NCI-H1105 treated with DMSO at 0.1 percent for 48 hours (cell line): ENCODE results near the gene GRIP1.

Experiments
- DNase-seq: peaks from one replicate; lab custom pipeline; 2025; lab: John Stamatoyannopoulos, UW

The GRIP1 gene

DNA sequence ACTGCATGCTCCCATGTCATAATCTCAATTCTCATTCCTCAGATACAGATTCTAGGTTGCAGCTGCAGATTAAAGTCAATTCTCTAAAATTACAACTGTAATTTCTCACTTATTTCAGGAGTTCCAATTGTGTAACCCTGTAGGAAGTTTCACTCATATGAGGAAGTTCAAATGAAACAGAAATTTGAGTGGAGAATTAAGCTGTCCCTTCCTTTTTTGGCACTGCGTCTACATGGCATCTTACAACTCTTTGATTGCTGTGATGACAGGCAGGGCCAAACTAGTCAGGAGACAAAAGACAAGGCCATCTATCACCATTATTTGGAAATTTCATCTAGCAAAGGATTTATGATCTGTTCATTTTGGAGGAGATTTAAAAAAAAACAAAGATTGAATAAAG is 13.3 kb upstream of the GRIP1 start:
- DNase-seq, result no peak

GRCh38 chr12:66688846-66689439 is 10.1 kb upstream of the GRIP1 start:
- peak; percentile 76 for DNase-seq

DNA sequence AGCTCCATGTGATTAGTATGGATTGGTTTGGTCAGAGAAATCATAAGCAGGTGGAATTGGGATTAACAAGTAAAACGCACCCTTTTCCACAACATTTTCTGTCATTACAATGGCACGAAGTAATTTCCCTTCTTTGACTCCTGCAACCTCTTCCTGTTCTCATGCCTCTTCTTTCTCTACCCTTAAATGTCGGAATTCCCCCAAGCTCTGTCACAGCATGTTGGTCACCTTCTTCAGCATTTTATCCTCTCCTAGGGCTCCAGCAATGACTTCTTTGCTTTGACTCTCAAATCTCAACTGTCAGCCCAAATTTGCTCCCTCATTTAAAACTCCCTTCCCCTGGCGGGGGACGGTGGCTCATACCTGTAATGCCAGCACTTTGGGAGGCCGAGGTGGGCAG is 5.3 kb upstream of the GRIP1 start:
- DNase-seq, result no peak

GRCh38 chr12:66683822-66684221 is 4.9 kb upstream of the GRIP1 start:
- no peak for DNase-seq

DNA sequence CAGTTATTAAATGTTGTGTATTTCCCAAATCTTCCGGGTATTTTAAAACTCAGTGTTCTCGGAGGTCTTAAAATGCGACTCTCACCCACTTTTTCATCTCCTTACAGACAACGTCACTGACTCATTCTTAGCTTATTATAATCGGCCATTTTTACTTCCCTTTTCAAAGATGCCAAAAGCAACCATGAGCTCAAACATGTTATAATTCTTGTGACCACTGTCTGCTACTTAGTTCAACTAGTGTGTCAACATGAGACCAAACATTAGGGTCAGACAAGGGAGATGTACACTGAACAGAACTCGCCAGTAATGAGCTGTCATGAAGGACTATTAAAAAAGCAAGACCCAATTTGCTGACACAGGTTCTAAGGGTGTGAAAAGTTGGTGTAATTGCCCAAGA is 4.2 kb upstream of the GRIP1 start:
- no peak for DNase-seq

GRCh38 chr12:66679461-66680084 is 697 bp upstream of the GRIP1 start:
- DNase-seq, result peak; percentile 32

DNA sequence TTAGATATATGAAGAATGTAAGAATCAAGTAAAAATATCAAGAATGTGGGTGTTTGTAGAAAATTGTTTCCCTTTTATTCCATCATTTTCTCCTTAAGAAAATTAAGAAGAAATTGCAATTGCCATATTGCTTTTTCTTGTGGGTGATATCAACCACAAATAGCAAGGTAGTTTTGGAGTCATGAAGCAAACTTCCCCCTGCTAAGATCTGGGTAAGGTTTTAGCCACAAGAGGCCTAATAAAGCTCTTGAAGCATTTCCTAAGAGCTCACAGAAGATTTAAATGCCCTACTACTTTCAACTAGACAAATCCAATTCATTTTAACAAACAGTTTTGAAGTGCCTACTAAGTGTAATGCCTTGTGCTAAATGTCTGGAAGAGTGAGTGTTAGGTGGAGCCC is 2.6 kb downstream of the GRIP1 start:
- DNase-seq, result no peak

GRCh38 chr12:66674495-66675122 is 4.3 kb downstream of the GRIP1 start:
- no peak for DNase-seq

- peak; percentile 88 for DNase-seq
Observed at GRCh38 chr12:66669541-66669940, 9.3 kb downstream of the GRIP1 start.

GRCh38 chr12:66668311-66668710 is 10.6 kb downstream of the GRIP1 start:
- DNase-seq, result peak; percentile 77

DNA sequence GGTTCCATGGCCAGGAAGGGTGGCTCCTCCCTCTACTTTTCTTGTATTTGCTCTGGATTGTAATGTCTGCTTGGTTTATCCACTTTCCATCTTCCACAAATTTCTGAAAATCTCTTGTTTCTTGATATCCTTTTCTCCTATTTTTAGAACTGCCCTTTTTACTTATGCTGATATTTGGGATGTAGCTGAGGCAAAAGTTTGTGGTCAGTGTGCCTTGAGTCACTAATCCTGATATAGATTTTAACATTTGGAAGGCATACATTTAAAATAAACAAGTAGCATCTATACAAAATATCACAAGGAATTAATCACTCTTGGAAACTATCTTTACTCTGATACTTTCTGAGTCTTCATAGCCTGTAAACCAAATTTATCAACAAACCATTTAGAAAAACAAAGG is 11.0 kb downstream of the GRIP1 start:
- no peak for DNase-seq

GRCh38 chr12:66666481-66666880 is 12.4 kb downstream of the GRIP1 start:
- DNase-seq, result no peak

GRCh38 chr12:66665435-66665985 is 13.4 kb downstream of the GRIP1 start:
- DNase-seq, result no peak

DNA sequence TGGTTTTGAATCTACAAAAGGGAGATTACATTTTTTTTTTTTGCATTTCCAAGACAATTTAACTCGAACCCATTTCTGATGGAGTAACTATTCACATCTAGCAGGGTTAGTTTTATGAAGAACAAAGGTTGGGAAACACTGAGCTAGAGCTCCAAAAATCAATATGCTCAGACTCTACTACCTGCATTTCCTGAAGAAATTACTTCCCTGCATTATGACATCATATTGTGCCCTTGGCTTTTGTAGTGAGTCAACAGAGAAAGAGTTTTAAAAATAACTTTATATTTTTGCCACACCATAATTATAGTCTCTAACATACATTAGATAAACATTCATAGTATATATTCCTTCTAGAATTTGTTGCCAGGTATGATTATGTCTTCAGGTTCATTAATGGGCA is 14.8 kb downstream of the GRIP1 start:
- DNase-seq, result no peak

GRCh38 chr12:66663611-66664010 is 15.3 kb downstream of the GRIP1 start:
- DNase-seq, result peak; percentile 30

GRCh38 chr12:66662729-66663128 is 16.1 kb downstream of the GRIP1 start:
- peak; percentile 71 for DNase-seq

DNA sequence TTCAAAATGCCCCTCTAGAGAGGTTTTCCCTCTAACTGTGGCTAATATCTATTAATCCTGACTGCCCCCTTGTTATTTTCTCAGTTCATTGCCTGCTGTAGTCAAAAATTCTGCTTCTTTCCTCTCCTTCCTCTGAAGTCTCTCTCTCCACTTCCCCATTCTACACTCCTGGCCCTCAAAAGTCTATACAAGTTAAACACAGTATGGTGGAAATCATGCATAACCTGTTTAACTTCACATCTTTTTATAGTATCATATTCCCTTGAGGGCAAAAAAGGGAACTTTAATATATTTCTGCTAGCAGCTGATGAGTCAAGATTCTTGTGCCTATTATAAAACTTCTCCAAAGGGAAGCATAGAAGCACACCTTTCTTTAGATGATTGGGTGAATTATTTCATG is 16.7 kb downstream of the GRIP1 start:
- DNase-seq, result no peak

GRCh38 chr12:66661357-66661756 is 17.5 kb downstream of the GRIP1 start:
- DNase-seq, result no peak

DNA sequence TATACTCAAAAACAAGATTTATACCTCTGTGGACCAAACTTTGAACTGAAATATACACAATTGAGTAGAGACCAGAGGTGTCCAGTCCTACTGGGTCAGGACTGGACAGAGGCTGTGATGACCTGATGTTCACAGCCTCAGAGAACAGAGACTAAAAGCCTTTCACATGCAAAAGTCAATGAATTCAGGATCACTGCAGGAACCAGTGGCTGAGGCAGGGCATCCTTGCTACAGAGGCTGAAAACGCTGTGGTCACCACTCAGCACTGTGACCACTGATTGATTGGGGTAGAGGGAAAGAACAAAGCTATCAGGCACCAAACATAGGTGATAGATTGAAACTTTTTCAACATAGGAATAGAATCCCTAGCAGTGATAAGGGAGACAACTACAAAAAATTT is 25.1 kb downstream of the GRIP1 start:
- DNase-seq, result no peak

- peak; percentile 8 for DNase-seq
Observed at GRCh38 chr12:66648033-66648735, 30.7 kb downstream of the GRIP1 start.

GRCh38 chr12:66647034-66647691 is 31.7 kb downstream of the GRIP1 start:
- DNase-seq, result no peak

DNA sequence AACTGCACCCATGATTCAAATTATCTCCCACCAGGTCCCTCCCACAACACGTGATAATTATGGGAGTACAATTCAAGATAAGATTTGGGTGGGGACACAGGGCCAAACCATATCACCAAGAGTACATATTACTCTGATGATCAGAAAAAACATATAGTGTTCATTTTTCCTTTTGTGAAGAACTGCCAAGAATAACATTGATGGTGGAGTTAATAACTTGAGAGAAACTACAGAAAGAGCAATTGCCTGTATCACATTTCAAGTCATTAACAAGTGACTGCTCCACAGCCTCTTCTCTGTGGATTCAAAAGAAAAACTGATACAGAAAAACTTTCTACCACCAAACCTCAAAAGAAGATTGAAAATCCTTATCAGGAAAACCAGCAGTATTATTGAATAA is 34.7 kb downstream of the GRIP1 start:
- DNase-seq, result no peak
